ENCODE data around the gene IFT81.

Gene IFT81

GRCh38 chr12:110203546-110203945, 79.4 kb downstream of the IFT81 start:
- TF ChIP-seq TEAD4 (IDR thresholded peaks at IDR 0.05): no peak
- no peak for TF ChIP-seq NFIC (IDR thresholded peaks at IDR 0.05)
- TF ChIP-seq MAX (IDR thresholded peaks at IDR 0.05): no peak
- TF ChIP-seq FOXM1 (IDR thresholded peaks at IDR 0.05; ENCODE audit: borderline replicate concordance, low read depth): no peak
- no peak for TF ChIP-seq REST (IDR thresholded peaks at IDR 0.05; ENCODE audit: low read depth)
- TF ChIP-seq ZBTB7A (IDR thresholded peaks at IDR 0.05; ENCODE audit: low read depth): no peak

GRCh38 chr12:110205931-110206330, 81.8 kb downstream of the IFT81 start:
- TF ChIP-seq CEBPB (IDR thresholded peaks at IDR 0.05) (no peak), TAF1 (IDR thresholded peaks at IDR 0.05; ENCODE audit: low read depth) (no peak), YY1 (IDR thresholded peaks at IDR 0.05; ENCODE audit: low read depth) (no peak), USF1 (IDR thresholded peaks at IDR 0.05) (no peak), TCF12 (IDR thresholded peaks at IDR 0.05; ENCODE audit: low read depth) (no peak)

- TF ChIP-seq REST (IDR thresholded peaks at IDR 0.05; ENCODE audit: low read depth) (no peak), TAF1 (IDR thresholded peaks at IDR 0.05; ENCODE audit: low read depth) (no peak), CEBPB (IDR thresholded peaks at IDR 0.05) (no peak), TCF12 (IDR thresholded peaks at IDR 0.05; ENCODE audit: low read depth) (no peak), TEAD4 (IDR thresholded peaks at IDR 0.05) (no peak), ZBTB7A (IDR thresholded peaks at IDR 0.05; ENCODE audit: low read depth) (no peak), CREB1 (IDR thresholded peaks at IDR 0.05; ENCODE audit: low read depth) (no peak)
Observed at GRCh38 chr12:110217996-110218674, 94.0 kb downstream of the IFT81 start.

- TF ChIP-seq FOXM1 (IDR thresholded peaks at IDR 0.05; ENCODE audit: borderline replicate concordance, low read depth): no peak
- TF ChIP-seq EGR1 (IDR thresholded peaks at IDR 0.05): no peak
- no peak for TF ChIP-seq TEAD4 (IDR thresholded peaks at IDR 0.05)
- no peak for TF ChIP-seq CEBPB (IDR thresholded peaks at IDR 0.05)
- TF ChIP-seq REST (IDR thresholded peaks at IDR 0.05; ENCODE audit: low read depth): no peak
- no peak for TF ChIP-seq USF1 (IDR thresholded peaks at IDR 0.05)
- no peak for TF ChIP-seq ZBTB7A (IDR thresholded peaks at IDR 0.05; ENCODE audit: low read depth)
- TF ChIP-seq CREB1 (IDR thresholded peaks at IDR 0.05; ENCODE audit: low read depth): no peak
- no peak for TF ChIP-seq RAD21 (IDR thresholded peaks at IDR 0.05; ENCODE audit: low read depth)
- TF ChIP-seq TCF12 (IDR thresholded peaks at IDR 0.05; ENCODE audit: low read depth): no peak
- TF ChIP-seq MAX (IDR thresholded peaks at IDR 0.05): no peak
- no peak for TF ChIP-seq NFIC (IDR thresholded peaks at IDR 0.05)
- TF ChIP-seq YY1 (IDR thresholded peaks at IDR 0.05; ENCODE audit: low read depth): no peak
- TF ChIP-seq EP300 (IDR thresholded peaks at IDR 0.05; ENCODE audit: borderline replicate concordance): no peak
Observed at GRCh38 chr12:110222027-110222426, 97.9 kb downstream of the IFT81 start.

- TF ChIP-seq REST (IDR thresholded peaks at IDR 0.05; ENCODE audit: low read depth): no peak
- no peak for TF ChIP-seq RAD21 (IDR thresholded peaks at IDR 0.05; ENCODE audit: low read depth)
- no peak for TF ChIP-seq YY1 (IDR thresholded peaks at IDR 0.05; ENCODE audit: low read depth)
- TF ChIP-seq ZBTB7A (IDR thresholded peaks at IDR 0.05; ENCODE audit: low read depth): no peak
- TF ChIP-seq TEAD4 (IDR thresholded peaks at IDR 0.05): no peak
- no peak for TF ChIP-seq TCF12 (IDR thresholded peaks at IDR 0.05; ENCODE audit: low read depth)
- TF ChIP-seq EP300 (IDR thresholded peaks at IDR 0.05; ENCODE audit: borderline replicate concordance): no peak
- no peak for TF ChIP-seq USF1 (IDR thresholded peaks at IDR 0.05)
- no peak for TF ChIP-seq CREB1 (IDR thresholded peaks at IDR 0.05; ENCODE audit: low read depth)
- TF ChIP-seq EGR1 (IDR thresholded peaks at IDR 0.05): no peak
- TF ChIP-seq MAX (IDR thresholded peaks at IDR 0.05): no peak
- TF ChIP-seq TAF1 (IDR thresholded peaks at IDR 0.05; ENCODE audit: low read depth): no peak
- TF ChIP-seq CEBPB (IDR thresholded peaks at IDR 0.05): no peak
- TF ChIP-seq NFIC (IDR thresholded peaks at IDR 0.05): no peak
- no peak for TF ChIP-seq FOXM1 (IDR thresholded peaks at IDR 0.05; ENCODE audit: borderline replicate concordance, low read depth)
Observed at GRCh38 chr12:110222433-110222832, 98.3 kb downstream of the IFT81 start.

All from Ishikawa (cell line).